ENCODE results near the gene A2ML1.

Gene A2ML1

GRCh38 chr12:8903646-8904045 is 81.2 kb downstream of the A2ML1 start:
- no peak overlapping the region for H3K4me3 ChIP-seq (ENCODE audit: low read length)
- TF ChIP-seq CTCF (IDR thresholded peaks at IDR 0.05; ENCODE audit: insufficient read depth, low read depth, low read length, missing control alignments) = no peak
- no peak for DNase-seq (ENCODE audit: low read depth)

GRCh38 chr12:8904665-8905064 is 82.2 kb downstream of the A2ML1 start:
- TF ChIP-seq CTCF (IDR thresholded peaks at IDR 0.05; ENCODE audit: insufficient read depth, low read depth, low read length, missing control alignments) = no peak
- DNase-seq (ENCODE audit: low read depth) = no peak
- no peak overlapping the region for H3K4me3 ChIP-seq (ENCODE audit: low read length)

- H3K4me3 ChIP-seq (ENCODE audit: low read length) = no peak overlapping the region
- TF ChIP-seq CTCF (IDR thresholded peaks at IDR 0.05; ENCODE audit: insufficient read depth, low read depth, low read length, missing control alignments) = no peak
- DNase-seq (ENCODE audit: low read depth) = no peak
Observed at GRCh38 chr12:8905546-8905945, 83.1 kb downstream of the A2ML1 start.

- TF ChIP-seq CTCF (IDR thresholded peaks at IDR 0.05; ENCODE audit: insufficient read depth, low read depth, low read length, missing control alignments) = no peak
- no peak overlapping the region for H3K4me3 ChIP-seq (ENCODE audit: low read length)
- no peak for DNase-seq (ENCODE audit: low read depth)
Observed at GRCh38 chr12:8906266-8907180, 84.1 kb downstream of the A2ML1 start.

GRCh38 chr12:8907513-8907912 is 85.1 kb downstream of the A2ML1 start:
- no peak overlapping the region for H3K4me3 ChIP-seq (ENCODE audit: low read length)
- no peak for DNase-seq (ENCODE audit: low read depth)
- no peak for TF ChIP-seq CTCF (IDR thresholded peaks at IDR 0.05; ENCODE audit: insufficient read depth, low read depth, low read length, missing control alignments)

GRCh38 chr12:8909752-8910151 is 87.3 kb downstream of the A2ML1 start:
- DNase-seq (ENCODE audit: low read depth) = no peak
- no peak for TF ChIP-seq CTCF (IDR thresholded peaks at IDR 0.05; ENCODE audit: insufficient read depth, low read depth, low read length, missing control alignments)
- H3K4me3 ChIP-seq (ENCODE audit: low read length) = no peak overlapping the region
